AG09309 (cell line): ENCODE measurements around the gene TTYH2.

Experiments
- DNase-seq: peaks from one replicate; pipeline ENCODE4 v3.0.0-alpha.2; 2010; ENCODE audit warnings: low read depth
- H3K4me3 ChIP-seq: 2 replicates; pipeline ENCODE4 v1.5.1; 2011; ENCODE audit warnings: mild to moderate bottlenecking, low read depth, low read length, moderate library complexity; ENCODE audit not compliant: control insufficient read depth
- TF ChIP-seq, protein P1 (sequence below): IDR thresholded peaks from 2 replicates; pipeline ENCODE4 v1.5.1; 2011; ENCODE audit warnings: mild to moderate bottlenecking, low read depth, low read length, inconsistent platforms; ENCODE audit not compliant: insufficient read depth, control insufficient read depth; ENCODE audit errors: missing control alignments

TTYH2 gene

DNA sequence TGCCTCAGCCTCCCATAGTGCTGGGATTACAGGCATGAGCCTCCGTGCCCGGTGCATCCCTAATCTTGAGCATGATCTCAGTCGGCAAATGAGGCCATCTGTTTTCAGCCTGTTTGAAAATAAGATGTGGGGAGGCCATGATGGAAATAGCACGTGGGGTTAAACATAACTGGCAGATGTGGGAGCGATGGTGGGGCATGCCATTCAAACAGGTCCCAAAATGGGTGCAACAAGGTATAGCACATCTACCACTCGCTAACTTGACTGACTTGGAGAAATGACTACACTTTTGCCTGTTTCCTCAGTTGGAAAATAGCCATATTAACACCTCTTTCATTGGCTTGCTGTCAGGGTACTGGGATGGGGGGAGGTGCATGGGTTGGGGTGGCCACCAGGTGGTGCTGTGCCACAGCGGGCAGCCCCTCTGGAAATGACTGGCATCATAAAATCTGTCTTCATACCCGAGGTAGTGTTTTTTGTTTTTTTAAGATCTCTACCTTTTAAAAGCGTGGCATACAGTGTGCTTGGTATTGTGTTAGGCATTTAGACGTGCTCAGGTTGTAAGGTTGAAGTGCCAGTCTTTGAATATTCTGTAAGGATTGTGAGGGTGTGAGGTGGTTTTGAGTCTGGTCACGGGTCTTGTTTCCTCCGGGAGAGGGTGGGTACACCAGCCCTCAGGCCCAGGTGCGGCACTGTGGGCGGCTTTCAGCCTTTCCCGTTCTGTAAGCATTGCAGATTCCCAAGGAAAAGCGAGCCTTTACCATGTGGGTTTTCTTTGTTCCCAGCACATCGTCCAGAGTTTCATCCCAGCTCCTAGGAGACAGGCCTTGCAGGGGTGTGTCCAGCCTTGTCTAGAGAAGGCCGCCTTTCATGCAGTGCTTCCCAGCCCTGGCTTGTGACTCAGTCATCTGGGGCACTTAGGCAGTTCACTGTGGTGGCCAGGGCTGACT, 2.9 kb upstream of the TTYH2 start:
- no peak overlapping the region for H3K4me3 ChIP-seq
- no peak for DNase-seq
- TF ChIP-seq, protein P1, sequence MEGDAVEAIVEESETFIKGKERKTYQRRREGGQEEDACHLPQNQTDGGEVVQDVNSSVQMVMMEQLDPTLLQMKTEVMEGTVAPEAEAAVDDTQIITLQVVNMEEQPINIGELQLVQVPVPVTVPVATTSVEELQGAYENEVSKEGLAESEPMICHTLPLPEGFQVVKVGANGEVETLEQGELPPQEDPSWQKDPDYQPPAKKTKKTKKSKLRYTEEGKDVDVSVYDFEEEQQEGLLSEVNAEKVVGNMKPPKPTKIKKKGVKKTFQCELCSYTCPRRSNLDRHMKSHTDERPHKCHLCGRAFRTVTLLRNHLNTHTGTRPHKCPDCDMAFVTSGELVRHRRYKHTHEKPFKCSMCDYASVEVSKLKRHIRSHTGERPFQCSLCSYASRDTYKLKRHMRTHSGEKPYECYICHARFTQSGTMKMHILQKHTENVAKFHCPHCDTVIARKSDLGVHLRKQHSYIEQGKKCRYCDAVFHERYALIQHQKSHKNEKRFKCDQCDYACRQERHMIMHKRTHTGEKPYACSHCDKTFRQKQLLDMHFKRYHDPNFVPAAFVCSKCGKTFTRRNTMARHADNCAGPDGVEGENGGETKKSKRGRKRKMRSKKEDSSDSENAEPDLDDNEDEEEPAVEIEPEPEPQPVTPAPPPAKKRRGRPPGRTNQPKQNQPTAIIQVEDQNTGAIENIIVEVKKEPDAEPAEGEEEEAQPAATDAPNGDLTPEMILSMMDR = peak; percentile 96

DNA sequence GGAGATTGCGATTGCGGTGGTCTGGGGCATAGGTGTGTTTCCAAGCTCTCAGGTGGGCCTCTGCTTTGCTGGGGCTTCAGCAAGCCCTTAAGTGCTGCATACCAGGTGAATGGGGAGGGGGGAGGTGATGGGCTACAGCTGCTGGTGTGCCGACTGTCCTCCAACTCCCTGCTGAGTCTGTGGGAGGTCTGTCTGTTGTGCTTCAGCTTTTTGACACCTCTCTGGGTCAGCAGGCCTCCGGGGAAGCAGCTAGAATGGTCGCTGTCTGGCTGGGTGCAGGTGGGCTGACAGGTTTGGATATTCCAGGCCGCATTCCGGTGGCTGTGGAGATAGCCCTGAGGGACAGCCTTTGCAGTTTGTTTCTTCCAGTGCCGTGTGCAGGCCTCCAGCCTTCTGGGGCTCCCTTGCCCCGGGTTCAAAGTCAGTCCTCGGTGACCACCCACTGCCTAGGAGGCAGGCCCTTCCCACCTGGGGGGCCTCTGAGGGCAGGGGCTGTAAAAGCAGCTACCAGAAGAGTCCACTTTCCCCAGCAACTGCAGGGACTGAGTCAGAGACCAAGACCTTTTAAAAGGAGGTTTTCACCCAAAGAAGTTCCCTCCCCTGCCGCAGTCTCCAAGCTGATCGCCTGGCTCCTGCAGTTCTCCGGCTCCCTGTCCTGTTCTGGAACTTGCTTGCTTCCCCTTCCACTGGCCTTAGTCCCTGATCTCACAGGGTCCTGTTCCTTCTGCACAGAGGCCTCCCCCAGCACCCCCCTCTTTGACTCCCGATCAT, 2.0 kb upstream of the TTYH2 start:
- H3K4me3 ChIP-seq = peak overlapping the region; percentile 63
- TF ChIP-seq, protein P1 = no peak
- DNase-seq = no peak

DNA sequence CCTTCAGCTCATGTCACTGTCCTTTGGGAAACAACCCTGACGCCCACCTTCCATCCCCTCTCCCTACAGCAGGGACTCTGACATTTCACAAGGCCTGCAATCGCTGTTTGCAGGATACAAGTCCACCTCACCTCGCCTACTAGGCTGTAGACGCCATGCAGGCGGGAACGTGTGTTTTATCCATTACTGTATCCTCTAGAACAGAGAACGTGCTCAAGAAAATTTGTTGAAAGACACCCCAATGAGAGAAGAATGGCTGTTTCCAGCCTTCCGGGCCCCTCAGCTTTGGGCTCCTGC, 1.5 kb upstream of the TTYH2 start:
- H3K4me3 ChIP-seq = peak overlapping the region; percentile 63
- DNase-seq = no peak
- TF ChIP-seq, protein P1 = no peak

DNA sequence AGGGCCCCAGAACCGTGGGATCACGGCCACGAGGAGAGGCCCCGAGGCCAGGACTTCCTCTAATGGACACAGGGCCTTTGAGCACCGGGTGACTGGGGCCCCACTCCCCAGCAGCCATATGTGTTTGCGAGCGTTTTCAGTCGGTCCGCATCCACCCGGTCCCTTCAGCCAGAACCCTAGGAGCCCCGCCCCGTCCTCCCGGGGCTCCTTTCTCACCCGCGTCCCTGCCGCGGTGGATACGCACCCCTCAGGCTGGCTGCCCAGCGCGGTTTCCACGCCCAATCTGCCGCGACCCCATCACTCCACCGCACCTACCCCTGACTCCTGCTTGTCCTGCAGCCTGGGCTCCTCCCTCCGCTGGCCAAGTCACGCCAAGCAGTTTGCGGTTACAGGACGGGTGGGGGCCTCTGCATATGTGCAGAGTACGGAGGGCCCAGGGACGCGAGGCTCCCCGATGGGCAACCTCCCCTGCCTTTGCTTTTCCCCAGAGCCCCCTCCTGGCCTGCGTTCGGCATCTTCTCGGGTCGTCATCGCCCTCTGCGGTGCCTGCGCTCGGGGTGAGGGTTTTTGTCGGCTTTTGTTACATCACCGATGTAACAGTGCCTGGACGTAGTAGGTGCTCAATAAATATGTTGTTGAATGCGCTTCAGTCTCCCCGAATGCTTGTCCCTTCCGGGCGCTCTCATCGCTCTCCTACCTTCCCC, 1.0 kb upstream of the TTYH2 start:
- TF ChIP-seq, protein P1 = no peak
- no peak for DNase-seq
- peak overlapping the region; percentile 63 for H3K4me3 ChIP-seq

DNA sequence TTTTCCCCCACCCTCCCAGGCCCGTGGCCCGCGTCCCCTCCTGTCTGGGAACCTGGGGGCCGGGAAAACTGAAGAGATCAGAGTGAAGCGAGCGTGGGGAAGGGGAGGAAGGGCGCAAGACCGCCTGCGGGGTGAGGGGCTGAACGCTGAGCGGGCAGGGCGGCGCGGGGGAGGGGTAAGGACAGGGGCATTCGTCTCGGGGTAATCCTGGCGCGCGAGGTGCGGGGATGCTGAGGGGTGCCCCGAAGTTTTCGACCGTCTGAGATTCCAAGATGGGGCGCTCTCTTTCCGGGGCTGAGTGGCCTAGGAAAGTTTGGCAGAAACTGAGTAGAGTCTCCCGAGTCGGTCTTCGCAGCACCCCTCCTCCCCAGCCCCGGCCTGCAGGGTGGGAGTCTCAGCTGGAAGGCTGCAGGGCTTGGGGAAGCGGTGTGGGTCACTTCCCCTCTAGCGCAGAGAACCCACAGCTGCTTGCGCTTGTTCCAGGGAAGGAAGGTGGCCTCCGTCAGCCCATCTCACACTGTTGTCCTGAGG, 555 bp downstream of the TTYH2 start:
- peak overlapping the region; percentile 29 for H3K4me3 ChIP-seq
- DNase-seq = no peak
- TF ChIP-seq, protein P1 = no peak

DNA sequence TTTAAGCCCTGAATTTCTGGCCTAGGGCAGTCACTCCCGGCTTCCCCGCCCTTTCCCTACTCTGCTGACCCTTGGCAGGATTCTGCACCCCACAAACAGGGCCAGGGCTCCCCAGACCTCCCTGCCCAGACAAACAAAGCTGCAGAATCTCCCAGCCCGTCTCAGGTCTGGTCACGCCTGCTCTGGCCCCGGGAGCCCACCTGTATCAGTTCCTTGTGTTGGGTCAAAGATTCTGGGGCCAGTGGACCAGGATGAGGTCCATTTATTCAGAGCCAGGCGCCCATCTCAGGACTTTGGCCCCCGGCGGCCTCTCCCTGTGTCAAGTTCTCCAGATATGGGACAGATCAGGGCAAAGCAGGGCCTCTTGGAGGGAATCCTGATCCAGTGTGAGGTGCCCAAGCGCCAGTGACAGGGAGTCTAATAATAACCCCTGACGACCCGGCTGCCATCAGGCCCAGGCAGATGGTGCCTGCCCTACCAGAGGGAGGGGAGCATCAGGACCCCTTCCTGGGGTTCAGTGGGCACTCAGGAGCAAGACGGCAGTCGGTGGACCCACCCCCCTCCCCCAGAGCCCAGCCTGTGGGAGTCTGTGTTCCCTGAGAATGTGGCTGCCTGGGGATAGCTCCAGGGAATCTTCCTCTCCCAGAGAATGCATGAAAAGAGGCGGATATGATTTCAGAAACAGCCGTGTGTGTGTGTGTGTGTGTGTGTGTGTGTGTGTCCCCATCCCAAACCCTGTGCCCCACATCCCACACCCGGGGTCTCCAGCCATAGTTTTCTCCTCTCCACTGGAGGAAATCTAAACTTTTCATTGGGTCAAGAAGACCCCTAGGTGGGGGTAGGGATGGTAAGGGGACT, 1.3 kb downstream of the TTYH2 start:
- no peak for DNase-seq
- H3K4me3 ChIP-seq = no peak overlapping the region
- TF ChIP-seq, protein P1 = no peak
